Common myeloid progenitor, CD34-positive (primary cell): ENCODE measurements around the gene ALX4.

Experiments used
- CTCF ChIA-PET: fragments of 350-600 bp; sonication (Branson Sonifier 250); formaldehyde crosslinking; loops from one replicate; lab custom pipeline; 2021; ENCODE audit warnings: antibody characterized with exemption; lab: Charles Lee
- POLR2A ChIA-PET: fragments of 350-600 bp; sonication (Branson Sonifier 250); formaldehyde crosslinking; loops from one replicate; lab custom pipeline; 2021; ENCODE audit warnings: antibody characterized with exemption; lab: Charles Lee
- DNase-seq, 3 donors: peaks; one replicate each; pipeline versions ENCODE4 v3.0.0 to v3.0.0-alpha.2; 2013
- H3K27ac ChIP-seq, 2 experiments: 1 replicate in 1 of 2; 2 replicates in 1 of 2; pipeline ENCODE4 v1.7.0; 2013; ENCODE audit warnings: inconsistent platforms in 2 of 2, low read length in 2 of 2, mild to moderate bottlenecking in 2 of 2, low read depth in 1 of 2, moderate library complexity in 1 of 2; ENCODE audit not compliant: severe bottlenecking in 2 of 2, insufficient read depth in 1 of 2, poor library complexity in 1 of 2
- H3K27me3 ChIP-seq, 5 experiments: replicated peaks in 2 of 5; 1 replicate in 3 of 5; 2 replicates in 2 of 5; pipeline versions ENCODE4 v1.6.1 to v1.7.0; 2013; ENCODE audit warnings: low read length in 4 of 5, mild to moderate bottlenecking in 2 of 5, moderate library complexity in 2 of 5, inconsistent platforms in 1 of 5; ENCODE audit not compliant: insufficient read depth in 5 of 5, control insufficient read depth in 4 of 5
- H3K36me3 ChIP-seq, 4 experiments: 1 replicate in 2 of 4; 2 replicates in 2 of 4; pipeline versions ENCODE4 v1.6.1 to v1.7.0; 2013; ENCODE audit warnings: low read length in 3 of 4, control low read depth in 1 of 4, mild to moderate bottlenecking in 1 of 4; ENCODE audit not compliant: control insufficient read depth in 4 of 4, insufficient read depth in 4 of 4
- H3K4me1 ChIP-seq, 4 experiments: 1 replicate in 3 of 4; 2 replicates in 1 of 4; pipeline versions ENCODE4 v1.6.1 to v1.7.1; 2013; ENCODE audit warnings: low read length in 3 of 4, mild to moderate bottlenecking in 3 of 4, control low read depth in 1 of 4, inconsistent platforms in 1 of 4, moderate library complexity in 1 of 4; ENCODE audit not compliant: control insufficient read depth in 4 of 4, insufficient read depth in 4 of 4; ENCODE audit errors: control extremely low read depth in 1 of 4
- H3K4me3 ChIP-seq, 7 experiments: 1 replicate in 4 of 7; 2 replicates in 3 of 7; pipeline versions ENCODE4 v1.5.1 to v1.7.0; 2013; ENCODE audit warnings: mild to moderate bottlenecking in 7 of 7, low read length in 6 of 7, moderate library complexity in 6 of 7, inconsistent platforms in 2 of 7, low read depth in 2 of 7, control low read depth in 1 of 7; ENCODE audit not compliant: insufficient read depth in 4 of 7, control insufficient read depth in 1 of 7; ENCODE audit errors: extremely low read depth in 1 of 7
- H3K9me3 ChIP-seq, 5 experiments: 1 replicate in 4 of 5; 2 replicates in 1 of 5; pipeline versions ENCODE4 v1.6.1 to v1.7.1; 2013; ENCODE audit warnings: low read length in 4 of 5, mild to moderate bottlenecking in 2 of 5, inconsistent platforms in 1 of 5, low read depth in 1 of 5, moderate library complexity in 1 of 5; ENCODE audit not compliant: control insufficient read depth in 4 of 5, insufficient read depth in 2 of 5; ENCODE audit errors: control extremely low read depth in 1 of 5
- WGBS: methylation state at CpG from one replicate; pipeline ENCODE4 v1.1.5; 2013; ENCODE audit not compliant: insufficient coverage; 5-methylcytosine and 5-hydroxymethylcytosine counted together

ALX4 gene

GRCh38 chr11:44338026-44338425 lies 28.1 kb upstream of the ALX4 start:
- Histone ChIP-seq H3K27ac (no peak overlapping the region), H3K36me3 (no peaks in the 10 kb centered on the region), H3K9me3 (peaks cover 0 to 3% (median 0%) of the 10 kb centered on the region in 5 experiments), H3K27me3 (peaks cover 14 to 84% (median 48%) of the 10 kb centered on the region in 5 experiments), H3K4me3 (no peak overlapping the region), H3K4me1 (no peaks in the 10 kb centered on the region)
- no peak for DNase-seq
- POLR2A ChIA-PET, result no interaction called here
- WGBS, result 30% methylated on average over 11 of the region's 11 CpGs
- CTCF ChIA-PET, result interaction anchor here (1.4 kb wide), 1 partner anchor 52 kb away, joined by 4 read pairs; no protein-coding TSS in a partner anchor

GRCh38 chr11:44335919-44336318 lies 26.0 kb upstream of the ALX4 start:
- H3K27ac ChIP-seq, result no peak overlapping the region
- H3K9me3 ChIP-seq, result peaks cover 0 to 3% (median 0%) of the 10 kb centered on the region in 5 experiments
- no peaks in the 10 kb centered on the region for H3K36me3 ChIP-seq
- H3K4me1 ChIP-seq, result no peaks in the 10 kb centered on the region
- peaks cover 14 to 94% (median 61%) of the 10 kb centered on the region in 5 experiments for H3K27me3 ChIP-seq
- no peak for DNase-seq
- no peak overlapping the region for H3K4me3 ChIP-seq
- ChIA-PET POLR2A (no interaction called here), CTCF (no interaction called here)
- WGBS, result 25% methylated on average over 3 of the region's 6 CpGs

- no peaks in the 10 kb centered on the region for H3K36me3 ChIP-seq
- ChIA-PET POLR2A (no interaction called here), CTCF (interaction anchor here (1.7 kb wide), 1 partner anchor 9 kb away, joined by 4 read pairs; no protein-coding TSS in a partner anchor)
- H3K27me3 ChIP-seq, result peaks cover 14 to 94% (median 61%) of the 10 kb centered on the region in 5 experiments
- H3K9me3 ChIP-seq, result peaks cover 0 to 3% (median 0%) of the 10 kb centered on the region in 5 experiments
- H3K4me1 ChIP-seq, result no peaks in the 10 kb centered on the region
- no peak for DNase-seq
- no peak overlapping the region for H3K4me3 ChIP-seq
- WGBS, result 0% methylated on average over 1 of the region's 12 CpGs
- H3K27ac ChIP-seq, result no peak overlapping the region
These were observed 25.3 kb upstream of the ALX4 start for GRCh38 chr11:44335052-44335760.

GRCh38 chr11:44334356-44335004 lies 24.5 kb upstream of the ALX4 start:
- Histone ChIP-seq H3K36me3 (no peaks in the 10 kb centered on the region), H3K9me3 (peaks cover 0 to 3% (median 0%) of the 10 kb centered on the region in 5 experiments), H3K4me3 (no peak overlapping the region), H3K4me1 (no peaks in the 10 kb centered on the region), H3K27me3 (peaks cover 14 to 95% (median 59%) of the 10 kb centered on the region in 5 experiments), H3K27ac (no peak overlapping the region)
- no peak for DNase-seq
- whole genome bisulfite sequencing, result 28% methylated on average over 6 of the region's 7 CpGs
- ChIA-PET CTCF (interaction anchor here (1.7 kb wide), 1 partner anchor 10 kb away, joined by 4 read pairs; no protein-coding TSS in a partner anchor), POLR2A (no interaction called here)

GRCh38 chr11:44333271-44334218 lies 23.6 kb upstream of the ALX4 start:
- DNase-seq, result no peak
- Histone ChIP-seq H3K9me3 (peaks cover 0 to 3% (median 0%) of the 10 kb centered on the region in 5 experiments), H3K27me3 (peaks cover 14 to 95% (median 55%) of the 10 kb centered on the region in 5 experiments), H3K4me1 (no peaks in the 10 kb centered on the region), H3K36me3 (no peaks in the 10 kb centered on the region), H3K27ac (no peak overlapping the region), H3K4me3 (no peak overlapping the region)
- ChIA-PET CTCF (interaction anchor here (1.7 kb wide), 1 partner anchor 11 kb away, joined by 4 read pairs; no protein-coding TSS in a partner anchor), POLR2A (no interaction called here)
- 82% methylated on average over 10 of the region's 14 CpGs for WGBS

GRCh38 chr11:44332665-44333064 lies 22.7 kb upstream of the ALX4 start:
- Histone ChIP-seq H3K4me3 (no peak overlapping the region), H3K36me3 (no peaks in the 10 kb centered on the region), H3K27ac (no peak overlapping the region), H3K27me3 (peaks cover 8 to 95% (median 54%) of the 10 kb centered on the region in 5 experiments), H3K4me1 (no peaks in the 10 kb centered on the region), H3K9me3 (peaks cover 0 to 3% (median 0%) of the 10 kb centered on the region in 5 experiments)
- ChIA-PET POLR2A (no interaction called here), CTCF (interaction anchor here (1.3 kb wide), 1 partner anchor 12 kb away, joined by 3 read pairs; no protein-coding TSS in a partner anchor)
- 77% methylated on average over 3 of the region's 6 CpGs for WGBS
- no peak for DNase-seq
